OCI-LY1 (cell line): Measurements from ENCODE around the gene NSD2.

Experiments used
- CTCF ChIP-seq: fragments of 200-600 bp; sonication (generic), shearing (Covaris generic); IDR thresholded peaks from 2 replicates; pipeline ENCODE4 v1.5.1; 2017; ENCODE audit warnings: mild to moderate bottlenecking, antibody characterized with exemption, low read length, moderate library complexity, mixed read lengths
- EZH2 ChIP-seq: fragments of 200-600 bp; sonication (generic), shearing (Covaris generic); IDR thresholded peaks from 2 replicates; pipeline ENCODE4 v1.8.0; 2017; ENCODE audit warnings: borderline replicate concordance, mixed run types, mild to moderate bottlenecking, antibody characterized with exemption, low read length, moderate library complexity, mixed read lengths

- TF ChIP-seq CTCF (no peak), EZH2 (no peak)
Observed at GRCh38 chr4:1990348-1990645, 119.1 kb downstream of the NSD2 start.
